ENCODE data around the gene XPOT. TPM values are rescaled to one million over a fixed set of nuclear protein-coding genes. Genes with fewer than 3 reads are reported as not detected.

Gene XPOT
- total and polyA plus RNA-seq, 2 experiments from 2014 or later: 42.7 to 66.1 TPM

DNA sequence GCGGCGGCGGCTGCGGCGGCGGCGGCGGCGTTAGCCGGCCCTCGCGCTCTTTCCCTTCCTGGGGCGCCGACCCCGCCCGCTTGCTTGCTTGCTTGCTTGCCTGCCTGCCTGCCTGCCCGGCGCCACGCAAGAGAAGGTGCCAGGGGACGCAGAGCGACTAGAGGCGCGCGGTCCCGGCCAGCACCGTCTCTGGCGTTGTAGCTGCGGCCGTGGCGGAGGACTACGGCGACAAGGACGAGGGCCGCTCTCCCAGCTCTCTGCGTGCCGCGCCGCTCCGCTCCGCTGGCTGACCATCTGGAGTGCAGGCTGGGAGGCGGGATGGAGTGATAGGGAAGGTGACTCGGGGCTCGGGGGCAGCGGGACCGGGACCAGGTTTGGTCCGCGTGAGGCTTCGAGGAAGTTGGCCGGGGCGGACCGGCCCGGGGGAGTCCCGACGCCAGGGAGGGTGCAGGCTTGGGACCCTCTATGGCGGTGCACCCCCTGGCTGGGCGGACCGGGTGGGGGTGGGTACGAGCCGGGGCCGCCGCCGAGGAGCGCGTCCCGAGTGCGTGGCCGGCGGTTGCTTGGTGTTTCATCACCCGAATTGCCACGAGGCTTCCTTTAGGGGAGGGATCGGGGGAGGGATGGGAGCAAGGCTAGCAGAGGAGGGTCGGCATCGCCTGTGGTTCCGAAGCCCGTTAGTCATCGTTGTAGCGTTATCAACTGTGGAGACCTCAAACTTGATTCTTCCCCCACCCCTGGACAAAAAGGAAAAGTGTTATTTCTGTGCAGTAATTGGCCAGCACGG is 471 bp downstream of the XPOT start:
- H3K4me1 ChIP-seq (ENCODE audit: insufficient read depth): no peaks in the 10 kb centered on the region
- WGBS (ENCODE audit: low lambda C conversion rate, missing lambda C conversion rate): under 1% methylated on average over 63 of the region's 78 CpGs
- peaks cover 43% of the 10 kb centered on the region for H3K79me2 ChIP-seq
- TF ChIP-seq, protein P1, sequence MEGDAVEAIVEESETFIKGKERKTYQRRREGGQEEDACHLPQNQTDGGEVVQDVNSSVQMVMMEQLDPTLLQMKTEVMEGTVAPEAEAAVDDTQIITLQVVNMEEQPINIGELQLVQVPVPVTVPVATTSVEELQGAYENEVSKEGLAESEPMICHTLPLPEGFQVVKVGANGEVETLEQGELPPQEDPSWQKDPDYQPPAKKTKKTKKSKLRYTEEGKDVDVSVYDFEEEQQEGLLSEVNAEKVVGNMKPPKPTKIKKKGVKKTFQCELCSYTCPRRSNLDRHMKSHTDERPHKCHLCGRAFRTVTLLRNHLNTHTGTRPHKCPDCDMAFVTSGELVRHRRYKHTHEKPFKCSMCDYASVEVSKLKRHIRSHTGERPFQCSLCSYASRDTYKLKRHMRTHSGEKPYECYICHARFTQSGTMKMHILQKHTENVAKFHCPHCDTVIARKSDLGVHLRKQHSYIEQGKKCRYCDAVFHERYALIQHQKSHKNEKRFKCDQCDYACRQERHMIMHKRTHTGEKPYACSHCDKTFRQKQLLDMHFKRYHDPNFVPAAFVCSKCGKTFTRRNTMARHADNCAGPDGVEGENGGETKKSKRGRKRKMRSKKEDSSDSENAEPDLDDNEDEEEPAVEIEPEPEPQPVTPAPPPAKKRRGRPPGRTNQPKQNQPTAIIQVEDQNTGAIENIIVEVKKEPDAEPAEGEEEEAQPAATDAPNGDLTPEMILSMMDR (IDR thresholded peaks at IDR 0.05; ENCODE audit: poor library complexity): no peak
- TF ChIP-seq EZH2 (IDR thresholded peaks at IDR 0.05; ENCODE audit: borderline replicate concordance) (no peak), EZH2phosphoT487 (IDR thresholded peaks at IDR 0.05; ENCODE audit: low read depth, severe bottlenecking, unreplicated experiment) (no peak)
- H3K9me2 ChIP-seq (replicated peaks; ENCODE audit: insufficient read depth): no peaks in the 10 kb centered on the region
- peak overlapping the region; percentile 86 for H3K4me2 ChIP-seq
- no peaks in the 10 kb centered on the region for H3K9me3 ChIP-seq (ENCODE audit: low read depth)
- no peaks in the 10 kb centered on the region for H3K36me3 ChIP-seq (replicated peaks; ENCODE audit: insufficient read depth, low read depth)
- H3K27me3 ChIP-seq: no peaks in the 10 kb centered on the region
- H3K27ac ChIP-seq: peak overlapping the region; percentile 100
- peaks cover 13% of the 10 kb centered on the region for H4K20me1 ChIP-seq (ENCODE audit: insufficient read depth, poor library complexity, severe bottlenecking)
- H2AFZ ChIP-seq: peak overlapping the region; percentile 97
- DNase-seq (ENCODE audit: low spot score): peak; percentile 82
- peak overlapping the region; percentile 94 for H3K4me3 ChIP-seq

DNA sequence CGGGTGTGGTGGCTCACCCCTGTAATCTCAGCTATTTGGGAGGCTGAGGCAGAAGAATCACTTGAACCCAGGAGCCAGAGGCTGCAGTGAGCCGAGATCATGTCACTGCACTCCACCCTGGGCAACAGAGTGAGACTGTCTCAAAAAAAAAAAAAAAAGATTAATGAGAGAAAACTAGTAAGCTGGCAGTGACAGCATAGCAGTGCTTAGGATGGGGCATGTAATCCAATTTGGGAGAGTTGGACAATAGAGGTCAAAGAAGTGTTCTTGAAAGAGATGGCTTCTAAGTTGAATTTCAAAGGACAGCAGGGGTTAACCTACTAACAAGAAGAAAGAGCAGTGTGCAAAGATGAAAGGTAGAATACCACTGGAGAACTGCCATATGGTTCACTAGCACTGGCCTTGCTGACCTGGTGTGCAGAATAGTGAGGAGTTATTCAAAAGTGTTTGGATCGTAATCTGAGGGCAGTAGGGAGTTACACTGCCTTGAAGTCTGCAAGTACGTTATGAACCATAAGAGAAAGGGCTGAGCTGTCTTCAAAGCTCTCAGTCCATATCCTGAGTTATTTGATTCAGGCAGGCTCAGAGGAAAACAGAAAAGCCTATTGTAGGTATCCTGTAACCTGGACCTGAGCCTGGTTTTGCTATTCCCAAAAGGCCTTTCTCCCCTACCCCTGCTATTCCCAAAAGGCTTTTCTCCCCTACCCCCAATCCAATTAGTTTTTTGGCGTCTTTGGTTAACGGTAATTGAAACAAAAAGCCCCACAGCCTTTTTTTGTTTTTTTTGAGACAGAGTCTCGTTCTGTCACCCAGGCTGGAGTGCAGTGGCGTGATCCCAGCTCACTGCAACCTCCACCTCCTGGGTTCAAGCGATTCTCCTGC is 3.4 kb downstream of the XPOT start:
- DNase-seq (ENCODE audit: low spot score): no peak
- 87% methylated on average over 9 of the region's 9 CpGs for WGBS (ENCODE audit: low lambda C conversion rate, missing lambda C conversion rate)
- Histone ChIP-seq H3K4me1 (ENCODE audit: insufficient read depth) (no peaks in the 10 kb centered on the region), H4K20me1 (ENCODE audit: insufficient read depth, poor library complexity, severe bottlenecking) (peaks cover 13% of the 10 kb centered on the region), H3K9me3 (ENCODE audit: low read depth) (no peaks in the 10 kb centered on the region), H3K4me2 (no peak overlapping the region), H3K79me2 (peaks cover 59% of the 10 kb centered on the region), H2AFZ (no peak overlapping the region), H3K27me3 (no peaks in the 10 kb centered on the region), H3K4me3 (no peak overlapping the region), H3K27ac (no peak overlapping the region), H3K9me2 (replicated peaks; ENCODE audit: insufficient read depth) (no peaks in the 10 kb centered on the region), H3K36me3 (replicated peaks; ENCODE audit: insufficient read depth, low read depth) (peaks cover 4% of the 10 kb centered on the region)
- TF ChIP-seq EZH2 (IDR thresholded peaks at IDR 0.05; ENCODE audit: borderline replicate concordance) (no peak), EZH2phosphoT487 (IDR thresholded peaks at IDR 0.05; ENCODE audit: low read depth, severe bottlenecking, unreplicated experiment) (no peak)
- TF ChIP-seq, protein P1 (IDR thresholded peaks at IDR 0.05; ENCODE audit: poor library complexity): no peak

- no peaks in the 10 kb centered on the region for H3K9me2 ChIP-seq (replicated peaks; ENCODE audit: insufficient read depth)
- no peak overlapping the region for H3K27ac ChIP-seq
- H3K79me2 ChIP-seq: peaks cover 56% of the 10 kb centered on the region
- H3K9me3 ChIP-seq (ENCODE audit: low read depth): no peaks in the 10 kb centered on the region
- H2AFZ ChIP-seq: no peak overlapping the region
- DNase-seq (ENCODE audit: low spot score): no peak
- H3K36me3 ChIP-seq (replicated peaks; ENCODE audit: insufficient read depth, low read depth): peaks cover 4% of the 10 kb centered on the region
- peaks cover 13% of the 10 kb centered on the region for H4K20me1 ChIP-seq (ENCODE audit: insufficient read depth, poor library complexity, severe bottlenecking)
- no peak overlapping the region for H3K4me3 ChIP-seq
- H3K4me2 ChIP-seq: no peak overlapping the region
- H3K27me3 ChIP-seq: no peaks in the 10 kb centered on the region
- no peaks in the 10 kb centered on the region for H3K4me1 ChIP-seq (ENCODE audit: insufficient read depth)
- WGBS (ENCODE audit: low lambda C conversion rate, missing lambda C conversion rate): 89% methylated on average over 2 of the region's 2 CpGs
- TF ChIP-seq, protein P1 (IDR thresholded peaks at IDR 0.05; ENCODE audit: poor library complexity): no peak
- no peak for TF ChIP-seq EZH2 (IDR thresholded peaks at IDR 0.05; ENCODE audit: borderline replicate concordance)
- no peak for TF ChIP-seq EZH2phosphoT487 (IDR thresholded peaks at IDR 0.05; ENCODE audit: low read depth, severe bottlenecking, unreplicated experiment)
These were observed 7.2 kb downstream of the XPOT start for GRCh38 chr12:64411427-64411826.
